DND-41 (cell line): ENCODE data around the gene TNNI3K.

Source experiments
- ATAC-seq: fragments of 200-7000 bp; cut with Tn5 transposase; 3 replicates; pipeline ENCODE4 v1.9.1; 2021; ENCODE audit warnings: low read depth; ENCODE audit not compliant: insufficient read depth
- DNase-seq: peaks from one replicate; pipeline ENCODE4 v3.0.0-alpha.2; 2020
- H2AFZ ChIP-seq: 2 replicates; pipeline ENCODE4 v1.6.0; 2012; ENCODE audit warnings: low read depth, low read length
- H3K27ac ChIP-seq: 2 replicates; pipeline ENCODE4 v1.5.1; 2012; ENCODE audit warnings: low read length, inconsistent platforms
- H3K27me3 ChIP-seq: fragments of 200-600 bp; sonication (generic); 2 replicates; pipeline ENCODE4 v1.6.0; 2012; ENCODE audit warnings: low read length, mild to moderate bottlenecking, inconsistent platforms; ENCODE audit not compliant: insufficient read depth, poor library complexity
- H3K36me3 ChIP-seq: 2 replicates; pipeline ENCODE4 v1.5.1; 2012; ENCODE audit warnings: low read length, inconsistent platforms; ENCODE audit not compliant: insufficient read depth
- H3K4me1 ChIP-seq: 2 replicates; pipeline ENCODE4 v1.5.1; 2012; ENCODE audit warnings: mild to moderate bottlenecking, low read length; ENCODE audit not compliant: insufficient read depth
- H3K4me2 ChIP-seq: 2 replicates; pipeline ENCODE4 v1.6.0; 2012; ENCODE audit warnings: mild to moderate bottlenecking, moderate library complexity, low read length, inconsistent platforms; ENCODE audit not compliant: insufficient read depth
- H3K4me3 ChIP-seq, 2 experiments: fragments of 200-600 bp in 1 of 2; shearing (Covaris generic) in 1 of 2; 2 replicates each; pipeline ENCODE4 v1.5.1; 2012 to 2016; ENCODE audit warnings: inconsistent platforms in 2 of 2, low read length in 2 of 2, mild to moderate bottlenecking in 2 of 2, low read depth in 1 of 2, moderate library complexity in 1 of 2
- H3K79me2 ChIP-seq: 2 replicates; pipeline ENCODE4 v1.6.0; 2012; ENCODE audit warnings: low read length, inconsistent platforms; ENCODE audit not compliant: insufficient read depth
- H3K9ac ChIP-seq: 2 replicates; pipeline ENCODE4 v1.6.0; 2012; ENCODE audit warnings: low read depth, mild to moderate bottlenecking, inconsistent platforms, low read length, moderate library complexity
- H3K9me3 ChIP-seq: 2 replicates; pipeline ENCODE4 v1.5.1; 2012; ENCODE audit warnings: low read length, moderate library complexity, mild to moderate bottlenecking, inconsistent platforms; ENCODE audit not compliant: insufficient read depth, severe bottlenecking
- H4K20me1 ChIP-seq: 2 replicates; pipeline ENCODE4 v1.6.0; 2012; ENCODE audit warnings: low read length; ENCODE audit not compliant: insufficient read depth
- EZH2 ChIP-seq: IDR thresholded peaks from 3 replicates; pipeline ENCODE4 v1.6.1; 2012; ENCODE audit warnings: borderline replicate concordance, low read depth, mild to moderate bottlenecking, moderate library complexity, low read length, inconsistent platforms; ENCODE audit not compliant: severe bottlenecking
- TF ChIP-seq, protein P1 (sequence below): IDR thresholded peaks from 2 replicates; pipeline ENCODE4 v1.5.1; 2012; ENCODE audit warnings: borderline replicate concordance, low read length, moderate library complexity, mild to moderate bottlenecking; ENCODE audit not compliant: poor library complexity, severe bottlenecking; ENCODE audit errors: extremely low read depth

Gene TNNI3K

DNA sequence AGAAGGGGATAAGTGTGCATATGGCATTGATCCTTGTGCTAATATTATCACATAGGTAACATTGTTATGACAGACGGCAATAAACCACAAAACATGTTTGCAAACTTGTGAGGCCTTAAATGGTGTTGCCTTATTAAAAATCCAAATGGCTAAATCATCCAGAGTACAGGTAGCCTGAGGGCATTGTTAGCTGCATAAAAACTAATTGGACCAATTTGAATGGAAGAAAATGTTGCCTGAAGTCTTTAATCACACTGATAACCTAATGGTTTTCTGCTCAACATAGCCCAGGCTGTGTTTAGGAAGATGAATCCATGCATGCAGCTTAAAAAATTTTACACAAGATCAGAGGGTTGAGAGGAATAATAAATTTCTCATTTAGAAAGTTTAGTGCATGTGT is 296.6 kb downstream of the TNNI3K start:
- H3K27me3 ChIP-seq = no peaks in the 10 kb centered on the region
- H3K79me2 ChIP-seq = no peaks in the 10 kb centered on the region
- no peak overlapping the region for H3K4me3 ChIP-seq
- H2AFZ ChIP-seq = no peak overlapping the region
- ATAC-seq (no peak), DNase-seq (no peak)
- no peak overlapping the region for H3K27ac ChIP-seq
- H4K20me1 ChIP-seq = no peaks in the 10 kb centered on the region
- H3K4me1 ChIP-seq = no peaks in the 10 kb centered on the region
- H3K36me3 ChIP-seq = no peaks in the 10 kb centered on the region
- H3K9me3 ChIP-seq = no peaks in the 10 kb centered on the region
- H3K9ac ChIP-seq = no peak overlapping the region
- TF ChIP-seq EZH2 = no peak
- TF ChIP-seq, protein P1, sequence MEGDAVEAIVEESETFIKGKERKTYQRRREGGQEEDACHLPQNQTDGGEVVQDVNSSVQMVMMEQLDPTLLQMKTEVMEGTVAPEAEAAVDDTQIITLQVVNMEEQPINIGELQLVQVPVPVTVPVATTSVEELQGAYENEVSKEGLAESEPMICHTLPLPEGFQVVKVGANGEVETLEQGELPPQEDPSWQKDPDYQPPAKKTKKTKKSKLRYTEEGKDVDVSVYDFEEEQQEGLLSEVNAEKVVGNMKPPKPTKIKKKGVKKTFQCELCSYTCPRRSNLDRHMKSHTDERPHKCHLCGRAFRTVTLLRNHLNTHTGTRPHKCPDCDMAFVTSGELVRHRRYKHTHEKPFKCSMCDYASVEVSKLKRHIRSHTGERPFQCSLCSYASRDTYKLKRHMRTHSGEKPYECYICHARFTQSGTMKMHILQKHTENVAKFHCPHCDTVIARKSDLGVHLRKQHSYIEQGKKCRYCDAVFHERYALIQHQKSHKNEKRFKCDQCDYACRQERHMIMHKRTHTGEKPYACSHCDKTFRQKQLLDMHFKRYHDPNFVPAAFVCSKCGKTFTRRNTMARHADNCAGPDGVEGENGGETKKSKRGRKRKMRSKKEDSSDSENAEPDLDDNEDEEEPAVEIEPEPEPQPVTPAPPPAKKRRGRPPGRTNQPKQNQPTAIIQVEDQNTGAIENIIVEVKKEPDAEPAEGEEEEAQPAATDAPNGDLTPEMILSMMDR = no peak
- H3K4me2 ChIP-seq = no peak overlapping the region

DNA sequence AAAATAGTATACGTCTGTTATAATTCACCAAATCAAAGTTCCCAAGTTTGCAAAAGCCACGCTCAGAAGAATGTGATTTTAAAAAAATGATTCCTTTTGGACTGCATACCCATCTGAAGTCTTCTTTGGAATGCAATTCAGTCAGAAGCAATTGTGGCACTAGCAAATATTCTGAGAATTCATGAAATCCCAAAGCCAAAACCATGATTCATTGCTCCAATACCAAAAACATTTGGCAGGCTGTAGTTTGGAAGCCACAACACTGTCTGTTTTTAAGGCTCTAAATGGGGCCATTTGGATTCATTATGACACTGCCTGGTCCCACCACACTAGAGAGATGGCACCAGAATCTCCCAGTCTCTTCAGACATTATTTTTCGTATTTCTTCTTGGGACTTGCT is 299.1 kb downstream of the TNNI3K start:
- Histone ChIP-seq H3K4me3 (no peak overlapping the region), H3K79me2 (no peaks in the 10 kb centered on the region), H3K9me3 (no peaks in the 10 kb centered on the region), H3K27me3 (no peaks in the 10 kb centered on the region), H2AFZ (no peak overlapping the region), H3K4me1 (no peaks in the 10 kb centered on the region), H3K27ac (no peak overlapping the region), H3K9ac (no peak overlapping the region), H3K4me2 (no peak overlapping the region), H4K20me1 (no peaks in the 10 kb centered on the region), H3K36me3 (no peaks in the 10 kb centered on the region)
- DNase-seq = no peak
- TF ChIP-seq, protein P1 = no peak
- TF ChIP-seq EZH2 = no peak
- no peak for ATAC-seq

DNA sequence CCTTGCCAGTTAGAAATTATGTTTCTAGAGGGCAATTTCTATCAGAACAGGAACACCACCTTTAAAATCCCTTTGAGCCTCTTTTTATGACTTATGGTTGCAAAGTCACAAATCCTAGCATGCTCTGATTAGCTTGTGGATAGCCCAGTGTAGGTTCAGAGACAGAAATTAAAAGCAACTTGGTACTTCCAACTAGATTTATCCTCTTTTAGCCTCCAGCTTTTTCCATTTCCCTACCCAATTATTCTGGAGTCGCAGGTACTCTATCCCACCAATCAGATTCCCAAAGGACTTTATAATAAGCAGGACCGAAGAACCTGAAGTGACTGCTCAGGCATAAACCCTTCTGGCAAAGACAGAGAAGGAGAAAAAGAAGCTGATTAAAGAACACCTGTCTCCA is 310.6 kb downstream of the TNNI3K start:
- Histone ChIP-seq H3K4me2 (no peak overlapping the region), H2AFZ (no peak overlapping the region), H3K4me1 (no peaks in the 10 kb centered on the region), H3K9ac (no peak overlapping the region), H3K79me2 (no peaks in the 10 kb centered on the region), H3K27ac (no peak overlapping the region), H3K27me3 (no peaks in the 10 kb centered on the region), H3K4me3 (no peak overlapping the region), H4K20me1 (no peaks in the 10 kb centered on the region), H3K36me3 (no peaks in the 10 kb centered on the region), H3K9me3 (no peaks in the 10 kb centered on the region)
- no peak for DNase-seq
- no peak for ATAC-seq
- TF ChIP-seq, protein P1 = no peak
- TF ChIP-seq EZH2 = no peak
